Stimulated activated CD4-positive, alpha-beta T cell treated with anti-CD3 and anti-CD28 coated beads, Interleukin-1b, Interleukin-23, amount 100 ng/mL, for 48 hours (primary cell): ENCODE data around the gene RHOBTB3.
A peak's percentile ranks its signal among the peaks of the same experiment; 100 is the strongest.

Experiments used
- DNase-seq: peaks from one replicate; pipeline ENCODE4 v3.0.0-alpha.2; 2020

The RHOBTB3 gene

DNA sequence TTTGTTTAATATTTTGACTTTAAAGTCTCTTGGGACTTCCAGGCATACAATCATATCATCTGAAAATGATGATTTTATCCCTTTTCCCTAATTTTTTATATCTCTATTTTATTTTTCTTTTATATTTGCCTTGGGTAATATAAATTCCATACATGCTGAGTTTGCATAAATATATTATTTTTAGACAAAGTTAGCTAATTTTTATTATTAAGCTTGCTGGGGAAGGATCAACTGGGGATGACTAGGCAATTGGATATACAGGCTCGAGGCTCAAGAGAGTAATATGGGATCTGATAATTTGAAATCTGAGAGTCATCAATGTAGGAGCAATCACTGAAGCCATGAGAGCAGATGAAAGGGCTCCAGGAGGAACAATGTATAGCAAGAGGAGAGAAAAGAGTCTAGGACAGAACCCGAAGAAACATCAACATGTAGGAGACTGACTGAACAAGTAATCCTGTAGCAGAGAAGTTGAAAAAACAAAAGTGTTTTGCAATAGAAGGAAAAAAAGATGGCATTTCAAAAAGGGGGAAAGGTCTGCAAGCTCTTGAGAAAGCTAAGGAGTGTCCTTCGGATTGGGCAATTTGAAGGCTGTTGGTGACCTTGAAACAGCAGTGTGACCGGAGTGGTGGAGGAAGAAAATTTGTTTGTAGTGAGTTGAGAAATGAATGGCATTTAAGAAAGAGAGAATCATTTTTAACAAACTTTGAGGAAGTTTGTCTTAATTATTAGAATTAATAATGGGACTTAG lies 17.0 kb upstream of the RHOBTB3 start:
- no peak for DNase-seq

GRCh38 chr5:95715799-95716461 lies 15.2 kb upstream of the RHOBTB3 start:
- DNase-seq, result peak; percentile 16

- no peak for DNase-seq
Observed at GRCh38 chr5:95717439-95717838, 13.7 kb upstream of the RHOBTB3 start.

DNA sequence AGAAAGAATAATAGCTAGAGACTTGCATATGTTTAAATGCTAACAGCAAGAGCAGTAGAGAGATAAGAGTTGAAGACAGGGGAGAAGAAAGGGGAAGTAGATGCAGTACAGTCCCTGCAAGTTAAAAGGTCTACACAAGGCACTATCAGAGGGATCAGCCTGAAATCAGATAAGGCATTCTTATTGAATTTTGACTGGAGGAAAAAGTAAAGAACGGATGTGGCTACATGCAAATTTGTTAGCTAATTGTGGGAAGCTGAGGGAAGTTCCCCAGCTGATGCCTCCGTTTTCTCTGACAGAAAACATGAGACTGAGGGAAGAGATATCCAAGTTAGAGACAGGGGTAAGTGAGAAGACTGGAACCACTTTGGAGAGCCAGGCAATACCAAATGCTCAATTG lies 12.9 kb upstream of the RHOBTB3 start:
- DNase-seq, result peak; percentile 24

- no peak for DNase-seq
Observed at GRCh38 chr5:95718738-95719137, 12.4 kb upstream of the RHOBTB3 start.

DNA sequence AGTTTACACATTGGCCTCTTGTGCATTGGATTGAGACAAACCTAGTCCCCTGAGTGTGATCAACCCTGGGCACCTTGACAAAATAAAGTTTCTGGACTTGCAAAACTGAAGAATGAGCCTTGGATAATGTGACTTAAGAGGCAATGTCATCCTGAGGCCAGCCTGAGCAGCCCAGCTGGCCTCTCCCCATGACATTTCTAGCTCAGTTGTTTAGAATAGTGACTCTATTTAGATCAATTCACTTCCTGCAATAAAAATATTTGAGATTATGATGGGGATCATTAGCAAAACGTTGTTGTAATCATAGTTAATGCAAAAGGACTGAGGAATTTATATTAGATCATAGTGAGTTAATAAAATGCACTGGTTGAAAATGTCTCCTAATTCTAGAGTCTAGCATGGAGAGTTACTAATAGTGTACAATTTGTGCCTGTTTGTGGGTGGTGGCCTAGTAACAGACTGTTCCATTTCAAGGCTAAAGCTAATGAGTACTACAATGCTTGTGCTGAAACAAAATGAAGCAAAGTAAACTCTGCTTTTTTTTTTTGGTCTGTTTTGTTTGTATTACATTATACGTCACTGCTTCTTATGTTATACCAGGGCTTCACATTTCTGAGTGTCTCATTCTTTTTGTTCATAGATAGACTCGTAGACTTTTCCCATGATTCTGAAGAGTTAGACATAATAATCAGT lies 10.9 kb upstream of the RHOBTB3 start:
- no peak for DNase-seq

DNA sequence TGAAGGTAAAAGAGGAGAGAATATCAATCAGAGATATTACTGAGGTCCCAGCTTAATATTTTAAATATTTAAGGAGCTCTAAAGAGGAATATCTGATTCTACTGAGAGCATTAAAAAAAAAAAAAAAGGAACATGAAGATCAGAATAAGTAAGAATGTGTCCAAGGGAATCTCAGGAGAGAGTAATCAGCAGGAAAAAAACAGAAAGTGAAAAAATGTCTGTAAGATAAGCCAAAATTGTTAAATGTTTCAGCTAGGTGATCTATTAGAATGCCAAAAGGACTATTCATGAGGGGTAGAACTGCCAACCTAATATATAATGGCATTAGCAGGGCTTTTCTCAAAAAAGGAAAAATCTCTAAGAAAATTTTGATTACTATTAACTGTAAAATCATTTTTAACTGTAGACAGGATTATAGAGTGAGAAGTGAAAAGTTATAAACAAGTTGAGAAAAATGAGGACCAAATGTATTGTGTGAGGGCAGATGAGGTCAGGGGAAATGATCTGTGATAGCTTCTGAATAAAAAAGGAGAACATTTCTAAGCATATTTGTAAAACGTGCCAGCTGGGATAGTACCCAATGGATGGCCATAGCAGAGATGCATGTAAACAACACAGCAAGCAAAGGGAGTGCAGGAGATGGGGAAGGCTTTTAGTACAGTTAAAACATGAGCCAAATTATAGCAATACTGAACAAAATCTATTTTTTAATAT lies 9.4 kb upstream of the RHOBTB3 start:
- no peak for DNase-seq

DNA sequence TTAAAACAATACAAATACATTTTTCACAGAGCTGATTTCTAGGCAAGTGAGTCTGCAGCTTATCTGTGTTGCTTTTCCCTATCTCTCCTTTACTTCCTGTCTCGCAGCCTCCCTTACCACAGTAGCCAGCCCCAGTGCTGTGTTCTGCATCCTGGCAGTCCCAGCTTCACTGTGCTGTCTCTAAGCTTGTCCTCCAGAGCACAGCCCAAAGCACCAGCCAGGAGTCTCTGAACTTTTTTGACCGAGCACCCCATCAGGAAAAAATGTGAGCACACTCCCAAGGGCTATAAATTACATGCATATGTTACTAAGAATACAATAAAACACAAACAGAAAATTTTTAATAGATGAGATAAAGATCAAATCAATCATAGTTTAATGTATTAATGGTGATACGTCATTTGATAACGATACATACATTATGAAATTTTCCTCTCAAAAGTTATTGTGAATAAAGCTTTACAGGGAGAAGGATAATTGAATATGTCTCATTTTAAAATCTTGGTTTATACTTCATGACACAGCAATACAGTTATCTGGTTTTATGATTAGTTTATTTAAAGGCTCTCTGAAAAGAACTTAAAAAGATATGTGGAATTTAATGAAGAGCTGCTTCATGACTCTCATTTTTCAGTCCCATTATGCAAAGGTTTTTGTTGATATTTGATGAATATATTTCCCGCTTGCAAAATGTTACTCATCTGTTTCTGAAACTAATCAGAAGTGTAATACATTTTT lies 7.3 kb upstream of the RHOBTB3 start:
- DNase-seq, result no peak

- no peak for DNase-seq
Observed at GRCh38 chr5:95725071-95725820, 5.9 kb upstream of the RHOBTB3 start.

DNA sequence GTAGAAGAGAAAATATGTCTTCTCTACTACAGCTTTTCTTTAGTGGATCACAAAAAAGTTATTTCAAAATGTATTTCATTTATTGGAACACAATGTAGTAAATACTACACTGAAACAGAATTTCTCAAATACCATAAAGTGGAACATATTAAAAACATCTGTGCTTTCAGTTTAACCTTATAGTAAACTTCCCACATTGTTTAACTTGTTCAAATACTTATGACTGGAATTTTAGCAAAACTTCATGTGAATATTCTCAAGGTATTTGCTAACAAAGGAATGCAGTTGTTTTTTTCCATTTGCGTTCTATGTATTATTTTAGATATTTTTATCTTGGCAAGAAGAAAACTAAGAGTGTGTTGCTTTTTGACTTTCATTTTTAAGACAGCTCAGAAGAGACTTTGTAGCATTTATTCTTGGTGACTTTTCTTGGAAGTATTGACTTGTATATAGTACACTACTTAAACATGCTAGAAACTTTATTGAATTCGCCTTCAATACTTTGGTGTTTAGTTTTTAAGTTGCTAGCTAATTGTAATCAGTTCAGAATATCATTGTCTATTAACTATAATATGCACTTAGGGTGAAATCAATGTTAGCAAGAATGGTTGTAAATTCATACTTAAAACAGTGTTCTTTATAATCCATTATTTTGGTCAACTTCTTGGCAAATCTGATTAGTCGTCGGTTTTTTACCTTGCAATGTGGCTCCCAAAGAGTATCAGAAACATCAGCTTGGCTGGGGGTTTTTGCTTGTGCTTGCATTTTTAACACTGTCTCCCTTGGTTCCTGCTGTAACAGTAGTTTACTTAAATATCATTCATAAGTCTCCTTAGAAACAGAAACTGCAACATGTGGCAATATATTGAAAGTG lies 5.0 kb upstream of the RHOBTB3 start:
- DNase-seq, result no peak

GRCh38 chr5:95726811-95727763 lies 4.0 kb upstream of the RHOBTB3 start:
- DNase-seq, result no peak

GRCh38 chr5:95727764-95728191 lies 3.4 kb upstream of the RHOBTB3 start:
- no peak for DNase-seq

DNA sequence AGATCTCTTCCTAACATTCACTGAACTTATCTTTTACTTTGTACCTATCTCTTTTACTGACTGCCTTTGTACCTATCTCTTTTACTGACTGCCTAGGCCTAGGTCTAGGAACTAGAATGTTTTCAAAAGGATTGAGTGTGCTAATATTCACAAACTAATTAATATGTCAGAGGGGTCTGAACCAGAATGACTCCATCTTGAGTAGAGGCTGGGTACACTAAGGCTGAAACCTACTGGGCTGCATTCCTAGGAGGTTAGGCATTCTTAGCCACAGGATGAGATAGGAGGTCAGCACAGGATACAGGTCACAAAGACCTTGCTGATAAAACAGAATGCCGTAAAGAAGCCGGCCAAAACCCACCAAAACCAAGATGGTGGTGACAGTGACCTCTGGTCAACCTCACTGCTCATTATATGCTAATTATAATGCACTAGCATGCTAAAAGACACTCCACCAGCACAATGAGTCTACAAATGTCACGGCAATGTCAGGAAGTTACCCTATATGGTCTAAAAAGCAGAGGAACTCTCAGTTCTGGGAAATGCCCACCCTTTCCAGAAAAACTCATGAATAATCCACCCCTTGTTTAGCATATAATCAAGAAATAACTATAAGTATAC lies 2.5 kb upstream of the RHOBTB3 start:
- DNase-seq, result no peak

GRCh38 chr5:95729115-95730010 lies 1.8 kb upstream of the RHOBTB3 start:
- DNase-seq, result no peak

- DNase-seq, result no peak
Observed at GRCh38 chr5:95730011-95730700, 980 bp upstream of the RHOBTB3 start.

DNA sequence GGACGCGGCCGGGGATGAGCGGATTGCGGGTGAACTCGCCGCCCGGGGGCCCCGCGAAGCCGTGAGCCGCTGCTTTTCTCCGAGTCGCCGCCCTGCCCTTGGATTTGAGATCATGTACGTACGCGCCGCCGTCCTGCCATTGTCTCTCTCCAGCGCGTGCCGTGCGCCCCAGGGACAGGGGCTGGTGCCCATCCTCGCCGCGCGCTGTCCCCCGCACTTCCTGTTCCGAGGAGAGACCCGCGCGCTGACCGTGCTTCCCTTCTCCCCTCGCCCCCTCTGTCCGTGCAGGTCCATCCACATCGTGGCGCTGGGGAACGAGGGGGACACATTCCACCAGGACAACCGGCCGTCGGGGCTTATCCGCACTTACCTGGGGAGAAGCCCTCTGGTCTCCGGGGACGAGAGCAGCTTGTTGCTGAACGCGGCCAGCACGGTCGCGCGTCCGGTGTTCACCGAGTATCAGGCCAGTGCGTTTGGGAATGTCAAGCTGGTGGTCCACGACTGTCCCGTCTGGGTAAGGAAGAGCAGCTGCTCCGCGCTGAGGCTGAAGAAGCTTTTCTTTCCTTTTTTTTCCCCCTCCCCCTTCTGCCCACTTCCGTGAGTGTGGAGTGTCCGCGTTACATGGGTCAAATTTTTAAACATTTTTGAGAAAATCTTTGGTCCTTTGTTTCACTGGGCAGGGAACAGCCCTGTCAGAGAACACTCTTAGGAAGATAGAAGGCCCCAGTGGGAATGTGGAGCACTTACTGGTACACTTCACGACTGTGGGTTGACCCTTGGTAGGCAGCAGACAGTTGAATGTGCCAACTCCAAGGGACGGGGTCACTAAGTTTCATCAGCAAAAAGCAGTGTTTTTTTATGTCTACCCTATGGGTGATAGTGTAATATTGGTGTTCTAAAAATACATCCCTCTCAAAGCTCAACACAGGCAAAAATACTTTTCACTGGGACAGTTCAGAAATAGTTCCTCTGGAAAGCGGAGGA lies 727 bp downstream of the RHOBTB3 start:
- no peak for DNase-seq
